GM12878 (cell line): ENCODE measurements around the gene ITGAL. TPM values are rescaled to one million over a fixed set of nuclear protein-coding genes. Genes with fewer than 3 reads are reported as not detected.

Source experiments
- CHD1 ChIP-seq: IDR thresholded peaks from 2 replicates; pipeline ENCODE4 v1.6.1; 2012; ENCODE audit warnings: low read depth, low read length, improper control_type of control experiment
- DPF2 ChIP-seq: fragments of 450-650 bp; IDR thresholded peaks from 2 replicates; pipeline ENCODE4 v1.6.1; 2017; ENCODE audit warnings: mild to moderate bottlenecking
- ESRRA ChIP-seq: IDR thresholded peaks from 2 replicates; pipeline ENCODE4 v1.6.1; 2012; ENCODE audit warnings: mild to moderate bottlenecking, low read length, improper control_type of control experiment
- GATAD2B ChIP-seq: fragments of 450-650 bp; conservative IDR thresholded peaks from 2 replicates; pipeline ENCODE4 v1.6.1; 2017; ENCODE audit warnings: low read depth, mild to moderate bottlenecking, moderate library complexity
- JUND ChIP-seq: IDR thresholded peaks from 2 replicates; pipeline ENCODE4 v1.6.1; 2012; ENCODE audit warnings: low read depth, mild to moderate bottlenecking, low read length, improper control_type of control experiment, moderate library complexity
- KAT2A ChIP-seq: conservative IDR thresholded peaks from 2 replicates; pipeline ENCODE4 v1.6.1; 2011; ENCODE audit warnings: low read depth, low read length; ENCODE audit not compliant: control insufficient read depth
- LARP7 ChIP-seq: fragments of 450-650 bp; IDR thresholded peaks from 2 replicates; pipeline ENCODE4 v1.6.1; 2017; ENCODE audit warnings: mild to moderate bottlenecking
- MEF2B ChIP-seq: fragments of 450-650 bp; IDR thresholded peaks from 2 replicates; pipeline ENCODE4 v1.6.1; 2018; ENCODE audit warnings: mild to moderate bottlenecking, moderate library complexity; ENCODE audit not compliant: partially characterized antibody, poor library complexity, severe bottlenecking
- MTA3 ChIP-seq: IDR thresholded peaks from 2 replicates; pipeline ENCODE4 v1.6.1; 2012; ENCODE audit warnings: low read length, inconsistent platforms, borderline replicate concordance
- NBN ChIP-seq: fragments of 450-650 bp; IDR thresholded peaks from 2 replicates; pipeline ENCODE4 v1.6.1; 2016
- NFIC ChIP-seq: IDR thresholded peaks from 2 replicates; pipeline ENCODE4 v1.6.1; 2012; ENCODE audit warnings: low read depth, mild to moderate bottlenecking, inconsistent platforms, low read length, moderate library complexity
- NR2C2 ChIP-seq: IDR thresholded peaks from 2 replicates; pipeline ENCODE4 v1.6.1; 2011; ENCODE audit warnings: borderline replicate concordance, low read depth; ENCODE audit not compliant: control insufficient read depth, insufficient read length
- NR2F1 ChIP-seq: fragments of 450-650 bp; conservative IDR thresholded peaks from 2 replicates; pipeline ENCODE4 v1.6.1; 2017; ENCODE audit warnings: mild to moderate bottlenecking
- NRF1 ChIP-seq: conservative IDR thresholded peaks from 2 replicates; pipeline ENCODE4 v1.6.1; 2011; ENCODE audit warnings: mild to moderate bottlenecking, low read depth, low read length, improper control_type of control experiment
- POLR2A ChIP-seq: IDR thresholded peaks from 2 replicates; pipeline ENCODE4 v1.6.1; 2011; ENCODE audit warnings: low read depth, mild to moderate bottlenecking, low read length
- POLR2AphosphoS2 ChIP-seq: IDR thresholded peaks from 2 replicates; pipeline ENCODE4 v1.6.1; 2011; ENCODE audit warnings: low read depth, mild to moderate bottlenecking, low read length, improper control_type of control experiment, moderate library complexity
- POU2F2 ChIP-seq: IDR thresholded peaks from 3 replicates; pipeline ENCODE4 v1.6.1; 2011; ENCODE audit warnings: low read depth, mild to moderate bottlenecking, low read length, borderline replicate concordance
- RAD21 ChIP-seq: IDR thresholded peaks from 2 replicates; pipeline ENCODE4 v1.6.1; 2011; ENCODE audit warnings: mild to moderate bottlenecking, low read depth, low read length, moderate library complexity; ENCODE audit not compliant: insufficient read depth
- RELA ChIP-seq: fragments of 450-650 bp; IDR thresholded peaks from 2 replicates; pipeline ENCODE4 v1.8.0; 2014; ENCODE audit warnings: borderline replicate concordance; ENCODE audit not compliant: partially characterized antibody
- SIX5 ChIP-seq: IDR thresholded peaks from 2 replicates; pipeline ENCODE4 v1.6.1; 2011; ENCODE audit warnings: mild to moderate bottlenecking, low read depth, low read length, moderate library complexity; ENCODE audit not compliant: severe bottlenecking
- STAT3 ChIP-seq: IDR thresholded peaks from 2 replicates; pipeline ENCODE4 v1.6.1; 2011; ENCODE audit warnings: low read depth, low read length, improper control_type of control experiment
- ZNF384 ChIP-seq: IDR thresholded peaks from 2 replicates; pipeline ENCODE4 v1.6.1; 2012; ENCODE audit warnings: low read depth, mild to moderate bottlenecking, low read length, improper control_type of control experiment, borderline replicate concordance
- ZSCAN29 ChIP-seq: fragments of 450-650 bp; IDR thresholded peaks from 2 replicates; pipeline ENCODE4 v1.6.1; 2017; ENCODE audit warnings: mild to moderate bottlenecking, moderate library complexity
- polyA plus RNA-seq, 11 experiments: library from polyadenylated mRNA; depleted of rRNA in 4 of 11; unstranded in 6 of 11; stranded (reverse) in 5 of 11; fragments of >200 nt; fragmentation: Nextera tagmentation in 4 of 11; fragmentation: Illumina TruSeq in 1 of 11; extraction: Ambion mirVana in 4 of 11; extraction: Trizol in 1 of 11; gene quantifications; 1 replicate in 1 of 11; 2 replicates in 10 of 11; pipeline versions ENCODE4 v1.2.1 to v1.2.3, GENCODE V29; 2011 to 2016; ENCODE audit warnings: inconsistent platforms in 2 of 11, missing spikeins in 2 of 11, low read depth in 1 of 11
- total RNA-seq, 4 experiments: library from RNA; depleted of rRNA in 3 of 4; stranded (reverse); fragments of >200 nt in 3 of 4; fragmentation: Illumina TruSeq in 1 of 4; extraction: Trizol in 1 of 4; gene quantifications; 2 replicates each; pipeline versions ENCODE4 v1.2.1 to v1.2.3, GENCODE V29; 2013 to 2021
- TF ChIP-seq, protein P1 (sequence below): fragments of 450-650 bp; conservative IDR thresholded peaks from 2 replicates; pipeline ENCODE4 v1.6.1; 2017; ENCODE audit warnings: mild to moderate bottlenecking, moderate library complexity
- TF ChIP-seq, protein P2 (sequence below): IDR thresholded peaks from 2 replicates; pipeline ENCODE4 v1.6.1; 2012; ENCODE audit warnings: improper control_type of control experiment, low read depth, low read length; ENCODE audit not compliant: insufficient replicate concordance

ITGAL gene
- total and polyA plus RNA-seq, 10 of the 15 experiments (the other 5 are each of a cell fraction or from before 2014, with no cell fraction given): 10.7 to 170 (median 96.9) TPM

DNA sequence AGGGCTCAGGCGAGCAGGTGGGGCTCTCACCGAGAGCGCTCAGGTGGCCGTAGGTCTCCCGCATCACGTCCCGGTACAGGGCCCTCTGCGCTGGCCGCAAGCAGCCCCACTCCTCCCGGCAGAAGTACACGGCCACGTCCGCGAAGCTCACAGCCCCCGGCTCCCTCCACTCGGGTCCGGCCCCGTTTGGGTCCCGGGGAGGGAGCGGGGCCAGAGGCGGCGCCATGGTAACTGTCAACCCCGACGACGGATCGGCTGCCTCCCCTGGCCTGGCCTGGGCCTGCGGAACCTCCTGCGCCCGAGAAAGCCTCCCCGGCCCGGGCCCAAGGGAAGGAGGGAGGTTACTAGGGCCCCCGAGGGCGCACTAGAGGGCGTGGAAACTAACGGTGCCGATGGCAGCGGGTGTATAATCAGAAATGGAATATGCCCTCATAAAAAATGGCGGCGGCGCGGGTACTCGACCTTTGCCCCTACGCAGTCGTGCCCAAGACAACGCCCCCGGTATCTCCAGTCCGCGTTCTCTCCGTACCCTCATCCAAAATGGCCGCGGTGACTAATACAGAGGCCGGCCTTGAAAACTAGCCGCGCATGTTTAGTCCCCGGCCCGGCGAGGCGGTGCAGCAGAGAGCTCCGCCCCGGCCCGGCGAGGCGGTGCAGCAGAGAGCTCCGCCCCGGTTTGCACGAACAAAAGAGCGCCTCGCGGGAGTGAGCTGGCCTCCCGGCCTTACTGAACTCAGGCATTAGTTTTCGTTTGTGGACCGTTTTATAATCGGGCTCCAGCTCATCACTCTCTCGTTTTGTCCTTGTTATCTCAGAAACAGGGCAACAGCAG lies 85.6 kb downstream of the ITGAL start, which contains the start of gene ZNF764 (continued):
- TF ChIP-seq, protein P1, sequence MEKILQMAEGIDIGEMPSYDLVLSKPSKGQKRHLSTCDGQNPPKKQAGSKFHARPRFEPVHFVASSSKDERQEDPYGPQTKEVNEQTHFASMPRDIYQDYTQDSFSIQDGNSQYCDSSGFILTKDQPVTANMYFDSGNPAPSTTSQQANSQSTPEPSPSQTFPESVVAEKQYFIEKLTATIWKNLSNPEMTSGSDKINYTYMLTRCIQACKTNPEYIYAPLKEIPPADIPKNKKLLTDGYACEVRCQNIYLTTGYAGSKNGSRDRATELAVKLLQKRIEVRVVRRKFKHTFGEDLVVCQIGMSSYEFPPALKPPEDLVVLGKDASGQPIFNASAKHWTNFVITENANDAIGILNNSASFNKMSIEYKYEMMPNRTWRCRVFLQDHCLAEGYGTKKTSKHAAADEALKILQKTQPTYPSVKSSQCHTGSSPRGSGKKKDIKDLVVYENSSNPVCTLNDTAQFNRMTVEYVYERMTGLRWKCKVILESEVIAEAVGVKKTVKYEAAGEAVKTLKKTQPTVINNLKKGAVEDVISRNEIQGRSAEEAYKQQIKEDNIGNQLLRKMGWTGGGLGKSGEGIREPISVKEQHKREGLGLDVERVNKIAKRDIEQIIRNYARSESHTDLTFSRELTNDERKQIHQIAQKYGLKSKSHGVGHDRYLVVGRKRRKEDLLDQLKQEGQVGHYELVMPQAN: peak; percentile 37; the same call in 1 of the 2 replicates
- TF ChIP-seq DPF2 (0 out of 2 replicates have a peak, but pooled peaks have one; percentile 22), ESRRA (0 out of 2 replicates have a peak, but pooled peaks have one; percentile 46), NR2C2 (peak; percentile 79), SIX5 (peak; percentile 77), STAT3 (no peak), CHD1 (no peak), POU2F2 (peak; percentile 19; the same call in 1 of the 3 replicates), NFIC (no peak), RELA (no peak), NRF1 (0 out of 2 replicates have a peak, but pooled peaks have one; percentile 30), KAT2A (no peak), ZSCAN29 (no peak), RAD21 (no peak), JUND (no peak; the same call in 1 of the 2 replicates), POLR2AphosphoS2 (peak; percentile 51; the same call in 1 of the 2 replicates), NR2F1 (peak; percentile 97), POLR2A (peak; percentile 68), MTA3 (no peak), GATAD2B (no peak; the same call in 1 of the 2 replicates), NBN (peak; percentile 67; the same call in 1 of the 2 replicates), LARP7 (peak; percentile 47; the same call in 1 of the 2 replicates), ZNF384 (no peak), MEF2B (no peak)
- TF ChIP-seq, protein P2, sequence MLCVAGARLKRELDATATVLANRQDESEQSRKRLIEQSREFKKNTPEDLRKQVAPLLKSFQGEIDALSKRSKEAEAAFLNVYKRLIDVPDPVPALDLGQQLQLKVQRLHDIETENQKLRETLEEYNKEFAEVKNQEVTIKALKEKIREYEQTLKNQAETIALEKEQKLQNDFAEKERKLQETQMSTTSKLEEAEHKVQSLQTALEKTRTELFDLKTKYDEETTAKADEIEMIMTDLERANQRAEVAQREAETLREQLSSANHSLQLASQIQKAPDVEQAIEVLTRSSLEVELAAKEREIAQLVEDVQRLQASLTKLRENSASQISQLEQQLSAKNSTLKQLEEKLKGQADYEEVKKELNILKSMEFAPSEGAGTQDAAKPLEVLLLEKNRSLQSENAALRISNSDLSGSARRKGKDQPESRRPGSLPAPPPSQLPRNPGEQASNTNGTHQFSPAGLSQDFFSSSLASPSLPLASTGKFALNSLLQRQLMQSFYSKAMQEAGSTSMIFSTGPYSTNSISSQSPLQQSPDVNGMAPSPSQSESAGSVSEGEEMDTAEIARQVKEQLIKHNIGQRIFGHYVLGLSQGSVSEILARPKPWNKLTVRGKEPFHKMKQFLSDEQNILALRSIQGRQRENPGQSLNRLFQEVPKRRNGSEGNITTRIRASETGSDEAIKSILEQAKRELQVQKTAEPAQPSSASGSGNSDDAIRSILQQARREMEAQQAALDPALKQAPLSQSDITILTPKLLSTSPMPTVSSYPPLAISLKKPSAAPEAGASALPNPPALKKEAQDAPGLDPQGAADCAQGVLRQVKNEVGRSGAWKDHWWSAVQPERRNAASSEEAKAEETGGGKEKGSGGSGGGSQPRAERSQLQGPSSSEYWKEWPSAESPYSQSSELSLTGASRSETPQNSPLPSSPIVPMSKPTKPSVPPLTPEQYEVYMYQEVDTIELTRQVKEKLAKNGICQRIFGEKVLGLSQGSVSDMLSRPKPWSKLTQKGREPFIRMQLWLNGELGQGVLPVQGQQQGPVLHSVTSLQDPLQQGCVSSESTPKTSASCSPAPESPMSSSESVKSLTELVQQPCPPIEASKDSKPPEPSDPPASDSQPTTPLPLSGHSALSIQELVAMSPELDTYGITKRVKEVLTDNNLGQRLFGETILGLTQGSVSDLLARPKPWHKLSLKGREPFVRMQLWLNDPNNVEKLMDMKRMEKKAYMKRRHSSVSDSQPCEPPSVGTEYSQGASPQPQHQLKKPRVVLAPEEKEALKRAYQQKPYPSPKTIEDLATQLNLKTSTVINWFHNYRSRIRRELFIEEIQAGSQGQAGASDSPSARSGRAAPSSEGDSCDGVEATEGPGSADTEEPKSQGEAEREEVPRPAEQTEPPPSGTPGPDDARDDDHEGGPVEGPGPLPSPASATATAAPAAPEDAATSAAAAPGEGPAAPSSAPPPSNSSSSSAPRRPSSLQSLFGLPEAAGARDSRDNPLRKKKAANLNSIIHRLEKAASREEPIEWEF: no peak
